ENCODE data around the gene GPAM.

GPAM gene

GRCh38 chr10:112160834-112161233, 22.7 kb downstream of the GPAM start:
- TF ChIP-seq, protein P1, sequence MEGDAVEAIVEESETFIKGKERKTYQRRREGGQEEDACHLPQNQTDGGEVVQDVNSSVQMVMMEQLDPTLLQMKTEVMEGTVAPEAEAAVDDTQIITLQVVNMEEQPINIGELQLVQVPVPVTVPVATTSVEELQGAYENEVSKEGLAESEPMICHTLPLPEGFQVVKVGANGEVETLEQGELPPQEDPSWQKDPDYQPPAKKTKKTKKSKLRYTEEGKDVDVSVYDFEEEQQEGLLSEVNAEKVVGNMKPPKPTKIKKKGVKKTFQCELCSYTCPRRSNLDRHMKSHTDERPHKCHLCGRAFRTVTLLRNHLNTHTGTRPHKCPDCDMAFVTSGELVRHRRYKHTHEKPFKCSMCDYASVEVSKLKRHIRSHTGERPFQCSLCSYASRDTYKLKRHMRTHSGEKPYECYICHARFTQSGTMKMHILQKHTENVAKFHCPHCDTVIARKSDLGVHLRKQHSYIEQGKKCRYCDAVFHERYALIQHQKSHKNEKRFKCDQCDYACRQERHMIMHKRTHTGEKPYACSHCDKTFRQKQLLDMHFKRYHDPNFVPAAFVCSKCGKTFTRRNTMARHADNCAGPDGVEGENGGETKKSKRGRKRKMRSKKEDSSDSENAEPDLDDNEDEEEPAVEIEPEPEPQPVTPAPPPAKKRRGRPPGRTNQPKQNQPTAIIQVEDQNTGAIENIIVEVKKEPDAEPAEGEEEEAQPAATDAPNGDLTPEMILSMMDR (IDR thresholded peaks at IDR 0.05; ENCODE audit: low read depth, low read length), result no peak
- H3K4me3 ChIP-seq (ENCODE audit: low read depth, low read length), result no peak overlapping the region

DNA sequence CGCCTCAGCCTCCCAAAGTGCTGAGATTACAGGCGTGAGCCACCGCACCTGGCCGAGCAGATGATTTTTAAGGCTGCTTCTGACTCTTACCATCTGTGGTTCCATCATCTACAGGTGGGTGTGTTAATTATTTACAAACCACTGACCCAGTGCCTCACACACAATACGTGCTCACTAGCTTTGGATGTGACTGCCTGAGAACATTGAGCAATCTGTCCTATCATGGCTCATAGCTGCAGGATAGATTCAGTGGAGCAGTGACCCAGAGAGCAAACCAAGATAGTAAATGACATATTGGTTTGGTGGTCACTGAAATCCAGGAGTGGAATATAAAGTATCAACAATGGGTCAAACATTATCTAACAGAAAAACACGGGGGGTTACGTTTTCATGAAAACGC, 24.1 kb downstream of the GPAM start:
- TF ChIP-seq, protein P1 (IDR thresholded peaks at IDR 0.05; ENCODE audit: low read depth, low read length), result no peak

DNA sequence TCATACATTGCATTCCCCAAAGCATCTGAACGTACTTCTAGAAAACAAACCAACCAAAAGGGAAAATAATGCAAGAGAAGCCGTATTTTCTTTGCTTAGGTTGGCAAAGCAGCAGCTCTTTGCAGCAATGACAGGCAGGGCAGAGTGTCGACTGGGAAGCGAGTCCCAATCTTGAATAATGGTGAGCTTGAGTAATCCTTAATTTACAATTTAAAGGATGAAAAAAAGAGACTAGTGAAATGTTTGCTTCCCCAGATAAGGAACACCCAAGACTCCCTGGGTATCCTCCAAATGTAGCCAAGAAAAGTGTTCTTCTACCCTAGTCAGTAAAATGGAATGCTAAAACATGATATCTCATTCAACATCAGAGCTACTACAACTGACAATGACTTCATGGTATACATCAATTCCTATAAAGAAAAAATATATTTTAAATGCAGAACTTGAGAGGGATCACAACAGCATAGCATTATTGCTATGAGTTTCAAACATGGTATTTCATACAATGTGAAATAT, 32.0 kb downstream of the GPAM start:
- no peak overlapping the region for H3K4me3 ChIP-seq (ENCODE audit: low read depth, low read length)
- TF ChIP-seq, protein P1 (IDR thresholded peaks at IDR 0.05; ENCODE audit: low read depth, low read length), result no peak

More for the DNA sequence above, 24.1 kb downstream of the GPAM start:
- no peak overlapping the region for H3K4me3 ChIP-seq (ENCODE audit: low read depth, low read length)

GRCh38 chr10:112148331-112148730, 35.2 kb downstream of the GPAM start:
- TF ChIP-seq, protein P1 (IDR thresholded peaks at IDR 0.05; ENCODE audit: low read depth, low read length), result no peak

GRCh38 chr10:112146799-112147198, 36.8 kb downstream of the GPAM start:
- no peak overlapping the region for H3K4me3 ChIP-seq (ENCODE audit: low read depth, low read length)
- TF ChIP-seq, protein P1 (IDR thresholded peaks at IDR 0.05; ENCODE audit: low read depth, low read length), result no peak

More at GRCh38 chr10:112148331-112148730, 35.2 kb downstream of the GPAM start:
- no peak overlapping the region for H3K4me3 ChIP-seq (ENCODE audit: low read depth, low read length)

DNA sequence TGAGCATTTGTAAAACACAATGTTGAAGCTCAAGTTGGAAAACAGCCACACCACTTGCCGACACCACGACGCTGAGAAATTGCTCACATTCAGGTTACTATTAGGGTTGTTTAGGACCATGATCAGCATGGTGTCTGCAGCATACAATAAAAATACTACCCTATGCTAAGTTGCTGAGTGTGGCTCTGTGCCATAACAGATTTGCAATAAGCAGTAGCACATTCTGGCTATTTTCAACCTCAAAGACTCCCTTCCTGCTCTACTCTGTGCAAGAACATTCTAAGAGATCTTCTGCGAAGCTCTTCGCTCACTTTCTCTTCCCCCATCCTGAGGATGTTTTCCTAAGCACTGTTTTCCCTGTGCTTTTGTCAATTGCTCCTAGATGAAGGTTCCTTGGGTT, 38.3 kb downstream of the GPAM start:
- H3K4me3 ChIP-seq (ENCODE audit: low read depth, low read length), result no peak overlapping the region
- TF ChIP-seq, protein P1 (IDR thresholded peaks at IDR 0.05; ENCODE audit: low read depth, low read length), result no peak

DNA sequence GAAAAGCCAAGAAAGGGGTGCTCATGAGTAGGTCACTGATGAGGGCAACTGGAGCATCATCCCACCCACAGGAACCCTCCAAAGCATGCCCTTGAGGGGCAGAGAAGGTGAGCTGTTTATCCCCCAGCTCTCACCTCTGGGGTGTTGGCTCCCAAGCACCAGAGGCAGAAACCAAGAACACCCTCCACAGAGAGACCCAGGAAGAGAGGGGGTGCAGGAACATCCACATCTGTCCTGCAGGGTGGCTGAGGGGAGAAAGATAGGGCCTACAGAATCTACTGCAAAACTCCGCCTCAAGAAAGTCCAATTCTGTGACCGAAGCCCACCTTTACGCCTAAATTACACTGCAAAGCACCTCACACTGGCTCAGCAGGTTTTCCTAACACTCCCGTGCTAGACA, 40.1 kb downstream of the GPAM start:
- H3K4me3 ChIP-seq (ENCODE audit: low read depth, low read length), result no peak overlapping the region
- TF ChIP-seq, protein P1 (IDR thresholded peaks at IDR 0.05; ENCODE audit: low read depth, low read length), result no peak

Measured in WI38 (cell line).